Measurements from ENCODE around the gene TAF13. TPM values are rescaled to one million over a fixed set of nuclear protein-coding genes. Genes with fewer than 3 reads are reported as not detected.

Gene TAF13
- total RNA-seq, 5 donors from 2014 or later (not counting 1 experiment from before 2014, with no cell fraction given), result 8.7 to 19.4 (median 9.7) TPM

- Mint-ChIP-seq H3K27me3 (no peaks in the 10 kb centered on the region), H3K4me3 (no peak overlapping the region), H3K4me1 (peaks cover 0 to 3% (median 0%) of the 10 kb centered on the region in 3 donors), H3K9me3 (no peaks in the 10 kb centered on the region), H3K27ac (no peak overlapping the region), H3K36me3 (no peaks in the 10 kb centered on the region)
- Histone ChIP-seq H3K27ac (ENCODE audit: low read length) (no peak overlapping the region), H3K4me1 (ENCODE audit: control insufficient read depth in 1 of 2, extremely low read depth in 1 of 2, insufficient read depth in 2 of 2, low read length in 2 of 2) (peaks cover 0 to 4% of the 10 kb centered on the region in 2 experiments), H3K4me3 (ENCODE audit: control insufficient read depth in 1 of 2, extremely low read depth in 1 of 2, low read length in 1 of 2) (no peak overlapping the region), H3K27me3 (replicated peaks in 1 of 2; ENCODE audit: control insufficient read depth in 2 of 2, extremely low read depth in 1 of 2, insufficient read depth in 2 of 2, low read length in 1 of 2) (peaks cover 0 to under 1% of the 10 kb centered on the region in 2 experiments), H3K36me3 (ENCODE audit: control insufficient read depth in 2 of 2, extremely low read depth in 1 of 2, insufficient read depth in 1 of 2, low read length in 1 of 2) (no peaks in the 10 kb centered on the region), H3K9me3 (no peaks in the 10 kb centered on the region)
- ATAC-seq (replicated peaks in 1 of 4) (no peak), DNase-seq (no peak)
- WGBS (ENCODE audit: insufficient coverage), result 85% methylated on average over 6 of the region's 6 CpGs
- CTCF ChIA-PET, result no interaction called here
- POLR2A ChIA-PET, result no interaction called here
These were observed 28.5 kb downstream of the TAF13 start for GRCh38 chr1:109047339-109047738.

GRCh38 chr1:109046671-109047070 lies 29.1 kb downstream of the TAF13 start:
- WGBS (ENCODE audit: insufficient coverage), result 87% methylated on average over 3 of the region's 4 CpGs
- Histone ChIP-seq H3K27me3 (replicated peaks in 1 of 2; ENCODE audit: control insufficient read depth in 2 of 2, extremely low read depth in 1 of 2, insufficient read depth in 2 of 2, low read length in 1 of 2) (no peaks in the 10 kb centered on the region), H3K9me3 (no peaks in the 10 kb centered on the region), H3K27ac (ENCODE audit: low read length) (no peak overlapping the region), H3K4me1 (ENCODE audit: control insufficient read depth in 1 of 2, extremely low read depth in 1 of 2, insufficient read depth in 2 of 2, low read length in 2 of 2) (peaks cover 0 to 5% of the 10 kb centered on the region in 2 experiments), H3K36me3 (ENCODE audit: control insufficient read depth in 2 of 2, extremely low read depth in 1 of 2, insufficient read depth in 1 of 2, low read length in 1 of 2) (no peaks in the 10 kb centered on the region), H3K4me3 (ENCODE audit: control insufficient read depth in 1 of 2, extremely low read depth in 1 of 2, low read length in 1 of 2) (no peak overlapping the region)
- Mint-ChIP-seq H3K27ac (no peak overlapping the region), H3K9me3 (no peaks in the 10 kb centered on the region), H3K4me3 (no peak overlapping the region), H3K4me1 (peaks cover 0 to 6% (median 5%) of the 10 kb centered on the region in 3 donors), H3K27me3 (no peaks in the 10 kb centered on the region), H3K36me3 (no peaks in the 10 kb centered on the region)
- ChIA-PET POLR2A (no interaction called here), CTCF (interaction anchor here (0.7 kb wide), 2 partner anchors 45 to 48 kb away, joined by 3 to 10 read pairs; no protein-coding TSS in a partner anchor)
- DNase-seq, result no peak
- no peak for ATAC-seq (replicated peaks in 1 of 4)

- H3K9me3 Mint-ChIP-seq, result no peaks in the 10 kb centered on the region
- no peaks in the 10 kb centered on the region for H3K27me3 Mint-ChIP-seq
- H3K36me3 ChIP-seq (ENCODE audit: control insufficient read depth in 2 of 2, extremely low read depth in 1 of 2, insufficient read depth in 1 of 2, low read length in 1 of 2), result no peaks in the 10 kb centered on the region
- no CpG with 5 or more reads among the region's 1 CpG for WGBS (ENCODE audit: insufficient coverage)
- ChIA-PET POLR2A (no interaction called here), CTCF (no interaction called here)
- ATAC-seq (replicated peaks in 1 of 4), result no peak
- H3K4me1 ChIP-seq (ENCODE audit: control insufficient read depth in 1 of 2, extremely low read depth in 1 of 2, insufficient read depth in 2 of 2, low read length in 2 of 2), result peaks cover 0 to 14% of the 10 kb centered on the region in 2 experiments
- no peak overlapping the region for H3K27ac ChIP-seq (ENCODE audit: low read length)
- no peaks in the 10 kb centered on the region for H3K9me3 ChIP-seq
- no peak for DNase-seq
- H3K27ac Mint-ChIP-seq, result no peak overlapping the region
- H3K4me1 Mint-ChIP-seq, result peaks cover 3 to 12% (median 11%) of the 10 kb centered on the region in 3 donors
- no peak overlapping the region for H3K4me3 ChIP-seq (ENCODE audit: control insufficient read depth in 1 of 2, extremely low read depth in 1 of 2, low read length in 1 of 2)
- no peaks in the 10 kb centered on the region for H3K36me3 Mint-ChIP-seq
- H3K4me3 Mint-ChIP-seq, result no peak overlapping the region
- H3K27me3 ChIP-seq (replicated peaks in 1 of 2; ENCODE audit: control insufficient read depth in 2 of 2, extremely low read depth in 1 of 2, insufficient read depth in 2 of 2, low read length in 1 of 2), result no peaks in the 10 kb centered on the region
These were observed 30.2 kb downstream of the TAF13 start for GRCh38 chr1:109045595-109045994.

- WGBS (ENCODE audit: insufficient coverage), result under 1% methylated on average over 71 of the region's 90 CpGs
- Histone ChIP-seq H3K27me3 (replicated peaks in 1 of 2; ENCODE audit: control insufficient read depth in 2 of 2, extremely low read depth in 1 of 2, insufficient read depth in 2 of 2, low read length in 1 of 2) (no peaks in the 10 kb centered on the region), H3K4me3 (ENCODE audit: control insufficient read depth in 1 of 2, extremely low read depth in 1 of 2, low read length in 1 of 2) (peak within 1 kb of the TSS; percentile 75 to 97), H3K27ac (ENCODE audit: low read length) (peak within 1 kb of the TSS; percentile 75), H3K9me3 (no peaks in the 10 kb centered on the region), H3K36me3 (ENCODE audit: control insufficient read depth in 2 of 2, extremely low read depth in 1 of 2, insufficient read depth in 1 of 2, low read length in 1 of 2) (no peaks in the 10 kb centered on the region), H3K4me1 (ENCODE audit: control insufficient read depth in 1 of 2, extremely low read depth in 1 of 2, insufficient read depth in 2 of 2, low read length in 2 of 2) (peaks cover 3 to 14% of the 10 kb centered on the region in 2 experiments)
- ATAC-seq (replicated peaks in 1 of 4) (peak; percentile 95 to 99 (median 98)), DNase-seq (peak; percentile 89 to 98 (median 96))
- ChIA-PET CTCF (interaction anchor here in 1 of 2 donors (0.6 to 1.3 kb wide), 10 partner anchors 14 to 398 kb away, joined by 3 to 9 read pairs (median 4); partner anchors contain the start of gene TAF13), POLR2A (interaction anchor here (0.5 to 1.6 kb wide), 14 partner anchors 12 to 408 kb away, joined by 3 to 9 read pairs (median 4); partner anchors contain the start of genes CLCC1 (in 1 of the 2) and TAF13 (in 1 of the 2))
- peak within 1 kb of the TSS; percentile 84 to 92 (median 85) for H3K4me3 Mint-ChIP-seq
- no peaks in the 10 kb centered on the region for H3K9me3 Mint-ChIP-seq
- peak within 1 kb of the TSS; percentile 75 to 83 for H3K27ac Mint-ChIP-seq
- no peaks in the 10 kb centered on the region for H3K27me3 Mint-ChIP-seq
- no peaks in the 10 kb centered on the region for H3K36me3 Mint-ChIP-seq
- peaks cover 8 to 23% (median 19%) of the 10 kb centered on the region in 3 donors for H3K4me1 Mint-ChIP-seq
These were observed 34.0 kb downstream of the TAF13 start, which contains the start of gene WDR47 for GRCh38 chr1:109041621-109042468. Gene WDR47 (minus strand): TSS chr1:109042102. CDS start chr1:109023512, 18,590 bp downstream.

- no peaks in the 10 kb centered on the region for H3K9me3 ChIP-seq
- H3K4me1 Mint-ChIP-seq, result peaks cover 8 to 23% (median 19%) of the 10 kb centered on the region in 3 donors
- no peaks in the 10 kb centered on the region for H3K27me3 Mint-ChIP-seq
- no peaks in the 10 kb centered on the region for H3K9me3 Mint-ChIP-seq
- H3K4me3 Mint-ChIP-seq, result peak overlapping the region; percentile 84 to 92 (median 85)
- ChIA-PET POLR2A (interaction anchor here (0.6 to 1.6 kb wide), 4 partner anchors 11 to 344 kb away, joined by 3 to 9 read pairs (median 4); partner anchors contain the start of gene TAF13 (in 1 of the 2)), CTCF (interaction anchor here in 1 of 2 donors (0.9 to 1.2 kb wide), 3 partner anchors 30 to 394 kb away, joined by 3 to 4 read pairs (median 3); no protein-coding TSS in a partner anchor)
- peak in 22 of 35 experiments; percentile 1 to 50 (median 11) for DNase-seq
- peak overlapping the region; percentile 66 to 75 for H3K27ac Mint-ChIP-seq
- peak overlapping the region; percentile 75 for H3K27ac ChIP-seq (ENCODE audit: low read length)
- peaks cover 3 to 14% of the 10 kb centered on the region in 2 experiments for H3K4me1 ChIP-seq (ENCODE audit: control insufficient read depth in 1 of 2, extremely low read depth in 1 of 2, insufficient read depth in 2 of 2, low read length in 2 of 2)
- H3K27me3 ChIP-seq (replicated peaks in 1 of 2; ENCODE audit: control insufficient read depth in 2 of 2, extremely low read depth in 1 of 2, insufficient read depth in 2 of 2, low read length in 1 of 2), result no peaks in the 10 kb centered on the region
- peak overlapping the region; percentile 75 to 97 for H3K4me3 ChIP-seq (ENCODE audit: control insufficient read depth in 1 of 2, extremely low read depth in 1 of 2, low read length in 1 of 2)
- no peaks in the 10 kb centered on the region for H3K36me3 Mint-ChIP-seq
- peak in 3 of 4 experiments; percentile 8 to 36 (median 25) for ATAC-seq (replicated peaks in 1 of 4)
- under 1% methylated on average over 40 of the region's 44 CpGs for WGBS (ENCODE audit: insufficient coverage)
- no peaks in the 10 kb centered on the region for H3K36me3 ChIP-seq (ENCODE audit: control insufficient read depth in 2 of 2, extremely low read depth in 1 of 2, insufficient read depth in 1 of 2, low read length in 1 of 2)
These were observed 34.7 kb downstream of the TAF13 start for GRCh38 chr1:109040989-109041620.

- H3K4me3 ChIP-seq (ENCODE audit: control insufficient read depth in 1 of 2, extremely low read depth in 1 of 2, low read length in 1 of 2), result peak overlapping the region in 1 of 2 donors; percentile 97
- no peak overlapping the region for H3K27ac ChIP-seq (ENCODE audit: low read length)
- POLR2A ChIA-PET, result interaction anchor here (0.6 to 0.7 kb wide), 5 partner anchors 11 to 351 kb away, joined by 3 to 10 read pairs (median 8); no protein-coding TSS in a partner anchor
These were observed 35.2 kb downstream of the TAF13 start for GRCh38 chr1:109040627-109040988.

More at GRCh38 chr1:109040627-109040988, 35.2 kb downstream of the TAF13 start:
- Mint-ChIP-seq H3K27me3 (no peaks in the 10 kb centered on the region), H3K9me3 (no peaks in the 10 kb centered on the region), H3K4me3 (peak overlapping the region; percentile 84 to 92 (median 85)), H3K4me1 (peaks cover 8 to 23% (median 19%) of the 10 kb centered on the region in 3 donors), H3K36me3 (no peaks in the 10 kb centered on the region), H3K27ac (peak overlapping the region; percentile 66 to 75)
- Histone ChIP-seq H3K4me1 (ENCODE audit: control insufficient read depth in 1 of 2, extremely low read depth in 1 of 2, insufficient read depth in 2 of 2, low read length in 2 of 2) (peaks cover 3 to 14% of the 10 kb centered on the region in 2 experiments), H3K27me3 (replicated peaks in 1 of 2; ENCODE audit: control insufficient read depth in 2 of 2, extremely low read depth in 1 of 2, insufficient read depth in 2 of 2, low read length in 1 of 2) (no peaks in the 10 kb centered on the region), H3K36me3 (ENCODE audit: control insufficient read depth in 2 of 2, extremely low read depth in 1 of 2, insufficient read depth in 1 of 2, low read length in 1 of 2) (no peaks in the 10 kb centered on the region), H3K9me3 (no peaks in the 10 kb centered on the region)
- ATAC-seq (replicated peaks in 1 of 4), result no peak
- peak in 1 of 35 experiments; percentile 16 for DNase-seq
- CTCF ChIA-PET, result interaction anchor here in 1 of 2 donors (0.7 kb wide), 1 partner anchor 186 kb away, joined by 7 read pairs; no protein-coding TSS in a partner anchor
- WGBS (ENCODE audit: insufficient coverage), result no CpG with 5 or more reads among the region's 3 CpGs

Data from T-cell (primary cell).